HT-29 (cell line): ENCODE data around the gene SUSD6. TPM values are rescaled to one million over a fixed set of nuclear protein-coding genes. Genes with fewer than 3 reads are reported as not detected.

ENCODE experiments used
- DNase-seq: peaks from one replicate; pipeline ENCODE4 v3.0.0-alpha.2; 2015; ENCODE audit warnings: low spot score
- total RNA-seq: library from RNA; depleted of rRNA; stranded (reverse); fragments of >200 nt; shearing (Covaris generic); gene quantifications from 2 replicates; pipeline ENCODE4 v1.2.3, GENCODE V29; 2014; rRNA removed

SUSD6 gene
- total RNA-seq, result 6.1 and 10.9 TPM in 2 replicates

- peak; percentile 68 for DNase-seq
Observed at GRCh38 chr14:69611172-69612013, at the start of gene SUSD6. Gene SUSD6 (plus strand): TSS chr14:69611596. CDS start chr14:69658593, 46,997 bp downstream.

GRCh38 chr14:69561893-69562292 is 49.5 kb upstream of the SUSD6 start:
- DNase-seq, result no peak

- DNase-seq, result no peak
Observed at GRCh38 chr14:69567563-69567962, 43.8 kb upstream of the SUSD6 start.

GRCh38 chr14:69569859-69570258 is 41.5 kb upstream of the SUSD6 start:
- DNase-seq, result no peak

- no peak for DNase-seq
Observed at GRCh38 chr14:69570836-69571330, 40.5 kb upstream of the SUSD6 start.

- no peak for DNase-seq
Observed at GRCh38 chr14:69571449-69572029, 39.9 kb upstream of the SUSD6 start.

- DNase-seq, result no peak
Observed at GRCh38 chr14:69572030-69572840, 39.2 kb upstream of the SUSD6 start.

- DNase-seq, result no peak
Observed at GRCh38 chr14:69572841-69573135, 38.6 kb upstream of the SUSD6 start.

- no peak for DNase-seq
Observed at GRCh38 chr14:69573205-69573830, 38.1 kb upstream of the SUSD6 start.

- no peak for DNase-seq
Observed at GRCh38 chr14:69573831-69574262, 37.5 kb upstream of the SUSD6 start.

- DNase-seq, result peak; percentile 46
Observed at GRCh38 chr14:69574263-69574953, 37.0 kb upstream of the SUSD6 start, which contains the start of gene CCDC177. Gene CCDC177 (minus strand): TSS chr14:69574871. CDS start chr14:69573622, 1,249 bp downstream.

- no peak for DNase-seq
Observed at GRCh38 chr14:69574954-69575295, 36.5 kb upstream of the SUSD6 start.

- DNase-seq, result no peak
Observed at GRCh38 chr14:69579476-69579875, 31.9 kb upstream of the SUSD6 start.

- DNase-seq, result peak; percentile 42
Observed at GRCh38 chr14:69580009-69580577, 31.3 kb upstream of the SUSD6 start.

- no peak for DNase-seq
Observed at GRCh38 chr14:69581316-69581935, 30.0 kb upstream of the SUSD6 start.

- DNase-seq, result no peak
Observed at GRCh38 chr14:69582212-69582611, 29.2 kb upstream of the SUSD6 start.

GRCh38 chr14:69582829-69583228 is 28.6 kb upstream of the SUSD6 start:
- no peak for DNase-seq

GRCh38 chr14:69584389-69584788 is 27.0 kb upstream of the SUSD6 start:
- no peak for DNase-seq

- no peak for DNase-seq
Observed at GRCh38 chr14:69586404-69586803, 25.0 kb upstream of the SUSD6 start.

GRCh38 chr14:69587389-69587788 is 24.0 kb upstream of the SUSD6 start:
- DNase-seq, result no peak
